ENCODE results near the gene NCOA6.
"Not testable (repeated sequence)": the region's sequence is repeated elsewhere in the genome, so short reads cannot be mapped to it uniquely, and the experiment has no call there.

Gene NCOA6

DNA sequence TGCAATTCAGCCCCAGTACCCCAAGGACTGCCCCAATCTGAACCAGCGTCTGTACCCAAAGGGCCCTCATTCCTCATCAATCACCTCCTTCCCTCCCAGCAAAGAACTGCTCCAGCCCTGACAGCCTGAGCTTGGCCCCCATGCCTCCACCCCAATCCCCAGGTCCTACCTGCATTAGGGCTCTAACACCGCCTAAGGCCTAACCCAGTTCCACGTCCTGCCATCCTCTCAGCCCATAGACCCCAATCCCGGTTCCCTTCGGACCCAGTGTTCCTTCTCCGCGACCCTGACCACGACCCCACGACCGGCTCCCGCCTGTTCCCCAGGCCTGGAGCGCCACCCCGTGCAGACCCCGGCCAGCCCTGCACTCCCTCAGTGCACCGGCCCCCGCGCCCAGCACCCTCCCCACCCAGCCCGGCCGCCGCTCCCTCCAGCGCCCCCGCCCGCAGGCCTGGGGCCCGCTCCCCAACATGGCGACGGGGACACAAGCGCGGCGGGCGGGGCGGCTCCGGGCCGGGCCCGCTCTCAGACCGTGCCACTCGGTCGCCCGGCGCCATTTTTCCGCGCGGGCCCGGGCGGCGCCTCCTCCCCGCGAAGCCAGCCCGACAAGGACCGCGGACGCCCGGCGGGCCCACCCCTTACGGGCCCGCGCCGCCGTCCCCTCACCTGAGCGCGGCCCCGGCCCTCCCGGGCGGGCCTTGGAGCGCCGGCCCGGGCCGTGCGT, 483 bp downstream of the NCOA6 start:
- DNase-seq: peak; percentile 55

DNA sequence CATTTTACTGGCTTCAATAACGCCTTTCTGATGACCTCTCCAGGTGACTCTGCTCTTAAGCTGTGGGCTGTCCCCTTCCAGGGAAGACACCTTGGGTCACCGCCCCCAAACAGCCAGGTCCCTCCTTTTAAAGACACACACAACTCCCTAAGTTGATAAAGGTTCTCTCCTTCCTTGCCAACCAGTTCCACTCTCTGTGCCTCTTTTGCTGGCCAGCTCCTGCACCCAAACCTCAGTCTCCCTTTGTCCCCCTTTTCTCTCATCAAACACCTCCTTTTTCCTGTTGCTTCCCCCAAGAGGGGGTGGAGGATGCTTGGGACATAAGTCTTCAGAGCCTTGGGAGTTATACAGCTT, 1.0 kb downstream of the NCOA6 start:
- peak; percentile 47 for DNase-seq

DNA sequence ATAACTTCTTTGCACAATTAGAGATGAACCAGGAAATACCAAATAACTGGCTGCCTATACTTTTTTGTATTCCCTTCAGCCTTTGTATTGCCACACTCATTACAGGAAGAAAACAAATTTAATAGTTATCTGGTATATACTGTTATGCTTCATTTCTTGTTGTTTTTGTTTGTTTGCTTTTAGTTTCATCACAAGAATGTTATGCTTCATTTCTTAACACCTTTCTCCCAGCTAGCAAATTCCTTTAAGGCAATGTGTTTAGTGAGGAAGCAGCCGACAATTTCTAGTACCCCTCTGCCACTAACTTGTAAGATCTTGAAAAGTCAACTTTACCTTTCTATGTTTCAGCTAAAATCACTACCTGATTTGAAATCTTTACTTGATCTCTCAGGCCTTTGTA, 1.4 kb downstream of the NCOA6 start:
- DNase-seq: no peak

DNA sequence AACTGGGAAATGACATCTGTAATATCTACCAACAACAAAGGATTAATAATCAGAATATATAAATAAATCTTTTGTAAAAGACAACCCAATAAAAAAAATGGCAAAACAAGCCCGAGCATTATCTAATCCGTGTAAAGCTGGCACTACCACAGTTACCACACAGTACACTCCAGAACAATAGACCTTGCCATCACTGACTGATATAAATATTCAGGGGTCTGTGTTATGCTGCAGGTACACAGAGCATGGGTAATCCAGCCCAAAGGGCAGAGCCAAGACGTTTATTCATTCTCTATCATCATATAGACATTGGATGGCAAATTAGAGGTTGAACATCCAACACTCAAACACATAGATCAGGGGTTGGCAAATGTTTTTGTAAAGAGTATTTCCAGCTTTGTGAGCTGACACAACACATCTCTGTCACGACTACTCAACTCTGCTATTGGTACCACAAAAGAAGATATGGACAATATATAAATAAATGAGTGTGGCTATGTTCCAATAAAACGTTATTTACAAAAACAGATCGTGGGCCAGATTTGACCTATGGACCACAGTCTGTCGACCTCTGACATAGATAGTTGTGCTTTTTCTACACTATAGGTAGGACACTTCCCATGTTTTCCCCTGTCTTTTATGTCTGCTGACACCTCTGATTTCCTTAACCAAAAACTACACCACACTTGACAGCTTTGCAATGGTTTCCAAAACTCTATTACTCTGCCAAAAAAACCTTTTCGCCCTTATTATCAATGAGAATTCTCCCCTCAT, 4.5 kb downstream of the NCOA6 start:
- DNase-seq: no peak

DNA sequence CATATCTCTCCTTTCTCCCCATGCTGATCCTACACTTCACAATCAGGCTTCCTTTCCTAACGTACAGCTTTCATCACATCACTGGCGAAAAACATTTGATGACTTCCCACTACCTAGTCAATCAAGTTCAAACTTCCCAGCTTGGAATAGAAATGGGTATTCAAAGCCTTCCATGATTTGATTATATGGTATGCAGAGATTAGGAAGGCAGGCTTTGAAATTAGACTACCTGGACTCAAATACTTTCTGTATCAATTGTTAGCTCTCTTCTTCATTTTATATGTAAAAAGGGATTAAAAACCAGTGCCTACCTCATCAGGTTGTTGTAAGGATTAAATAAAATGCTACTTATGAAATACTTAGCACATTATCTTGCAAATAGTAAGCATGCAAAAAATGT, 7.7 kb downstream of the NCOA6 start:
- DNase-seq: no peak

DNA sequence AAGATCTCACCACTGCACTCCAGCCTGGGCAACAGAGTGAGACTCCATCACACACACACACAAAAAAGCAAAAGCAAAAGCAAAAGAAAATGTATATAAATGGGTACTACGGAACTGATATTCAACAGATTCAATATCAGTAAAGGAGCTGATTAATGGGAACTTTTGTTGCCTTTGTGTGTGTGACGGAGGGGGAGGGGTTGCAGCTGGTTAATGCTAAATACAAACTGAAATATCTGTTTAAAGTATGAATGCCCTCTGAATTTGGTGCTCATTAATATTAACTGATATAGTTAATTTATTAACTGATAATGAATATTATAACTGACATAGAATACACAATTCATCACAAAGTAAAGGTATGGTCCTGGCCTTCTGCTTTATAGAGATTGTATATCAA, 8.4 kb downstream of the NCOA6 start:
- DNase-seq: no peak

DNA sequence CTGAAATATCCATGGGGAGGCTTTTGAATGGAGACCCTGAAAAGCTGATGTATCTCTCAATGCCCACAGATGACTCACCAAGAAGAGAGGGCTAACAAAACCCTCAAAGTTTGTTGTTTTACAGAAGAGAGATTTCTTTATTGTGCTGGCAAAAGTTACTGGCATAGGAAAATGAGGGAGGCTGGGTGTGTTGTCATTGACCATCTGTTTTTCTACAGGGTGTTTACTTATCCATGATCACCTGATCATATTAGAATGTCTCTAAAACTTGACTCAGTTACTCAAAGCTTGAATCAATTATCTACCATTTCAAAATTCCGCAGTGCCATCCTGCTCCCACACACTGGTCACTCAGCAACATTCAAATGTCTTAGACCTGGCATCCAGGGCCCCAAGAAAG, 9.8 kb downstream of the NCOA6 start:
- DNase-seq: no peak

DNA sequence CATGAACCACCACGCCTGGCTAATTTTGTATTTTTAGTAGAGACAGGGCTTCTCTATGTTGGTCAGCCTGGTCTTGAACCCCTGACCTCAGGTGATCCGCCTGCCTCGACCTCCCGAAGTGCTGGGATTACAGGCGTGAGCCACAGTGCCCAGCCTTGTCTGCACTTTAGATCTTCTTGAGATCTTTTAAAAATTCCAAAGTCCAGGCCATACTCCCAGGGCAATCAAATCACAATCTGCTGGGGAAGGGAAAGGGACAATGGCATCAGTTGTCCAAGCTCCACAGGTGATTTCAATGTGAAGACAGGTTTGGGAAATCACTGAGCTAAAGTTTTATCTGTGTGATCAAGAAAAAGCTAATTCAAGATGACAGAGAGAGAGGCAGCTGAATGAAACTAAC, 16.9 kb downstream of the NCOA6 start:
- no peak for DNase-seq

DNA sequence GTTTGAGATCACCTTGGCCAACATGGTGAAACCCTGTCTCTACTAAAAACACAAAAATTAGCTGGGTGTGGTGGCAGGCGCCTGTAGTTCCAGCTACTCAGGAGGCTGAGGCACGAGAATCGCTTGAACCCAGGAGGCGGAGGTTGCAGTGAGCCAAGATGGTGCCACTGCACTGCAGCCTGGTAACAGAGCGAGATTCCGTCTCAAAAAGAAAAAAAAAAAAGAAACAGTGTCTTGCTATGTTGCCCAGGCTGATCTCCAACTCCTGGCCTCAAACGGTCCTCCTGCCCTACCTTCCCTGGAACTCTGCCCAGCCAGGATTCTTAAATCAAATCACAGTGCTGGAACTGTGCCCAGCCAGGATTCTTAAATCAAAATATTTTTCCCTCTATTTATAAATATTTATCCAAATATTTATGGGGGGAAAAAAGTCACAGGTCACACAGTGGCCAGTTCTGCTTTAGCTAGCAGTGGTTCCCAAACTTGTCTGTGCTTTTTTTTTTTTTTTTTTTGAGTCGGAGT, 17.4 kb downstream of the NCOA6 start:
- DNase-seq: not testable (repeated sequence)

DNA sequence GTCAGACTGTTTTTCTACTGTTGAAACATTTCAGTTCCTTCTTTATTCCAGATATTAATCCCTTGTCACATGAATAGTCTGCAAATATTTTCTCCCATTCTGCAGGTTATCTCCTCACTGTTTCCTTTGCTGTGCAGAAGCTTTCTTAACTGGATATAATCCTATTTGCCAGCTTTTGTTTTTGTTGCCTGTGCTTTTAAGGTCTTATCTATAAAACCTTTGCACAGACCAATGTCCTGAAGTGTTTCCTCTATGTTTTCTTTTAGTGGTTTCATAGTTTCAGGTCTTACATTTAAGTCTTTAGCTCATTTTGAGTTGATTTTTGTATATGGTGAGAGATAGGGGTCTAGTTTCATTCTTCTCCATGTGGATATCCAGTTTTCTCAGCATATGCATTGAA, 19.2 kb downstream of the NCOA6 start:
- DNase-seq: no peak

DNA sequence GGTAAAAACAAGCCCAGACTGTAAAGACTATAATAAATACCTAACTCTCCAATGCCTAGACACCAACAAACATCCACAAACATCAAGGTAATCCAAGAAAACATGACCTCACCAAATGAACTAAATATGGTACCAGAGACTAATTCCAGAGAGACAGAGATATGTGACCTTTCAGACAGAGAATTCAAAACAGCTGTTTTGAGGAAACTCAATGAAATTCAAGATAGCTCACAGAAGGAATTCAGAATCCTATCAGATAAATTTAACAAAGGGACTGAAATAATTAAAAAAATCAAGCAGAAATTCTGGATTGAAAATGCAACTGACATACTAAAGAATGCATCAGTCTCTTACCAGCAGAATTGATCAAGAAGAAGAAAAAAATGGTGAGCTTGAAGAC, 26.6 kb downstream of the NCOA6 start:
- no peak for DNase-seq

DNA sequence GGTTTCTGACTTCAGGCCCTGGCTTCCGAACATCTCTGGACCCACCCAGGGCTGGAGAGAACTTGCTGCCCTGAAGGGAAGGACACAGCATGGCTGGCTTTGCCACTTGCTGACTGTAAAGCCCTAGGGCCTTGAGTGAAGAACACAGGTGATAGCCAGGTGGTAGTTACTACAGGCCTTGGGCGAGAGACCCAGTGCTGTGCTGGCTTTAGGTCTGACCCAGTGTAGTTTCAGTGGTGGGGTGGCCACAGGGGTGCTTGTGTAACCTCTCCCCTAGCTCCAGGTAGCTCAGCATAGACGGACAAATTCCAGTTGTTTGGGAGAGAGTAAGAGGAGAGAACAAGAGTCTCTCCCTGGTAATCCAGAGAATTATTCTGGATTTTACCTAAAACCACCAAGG, 27.1 kb downstream of the NCOA6 start:
- no peak for DNase-seq

DNA sequence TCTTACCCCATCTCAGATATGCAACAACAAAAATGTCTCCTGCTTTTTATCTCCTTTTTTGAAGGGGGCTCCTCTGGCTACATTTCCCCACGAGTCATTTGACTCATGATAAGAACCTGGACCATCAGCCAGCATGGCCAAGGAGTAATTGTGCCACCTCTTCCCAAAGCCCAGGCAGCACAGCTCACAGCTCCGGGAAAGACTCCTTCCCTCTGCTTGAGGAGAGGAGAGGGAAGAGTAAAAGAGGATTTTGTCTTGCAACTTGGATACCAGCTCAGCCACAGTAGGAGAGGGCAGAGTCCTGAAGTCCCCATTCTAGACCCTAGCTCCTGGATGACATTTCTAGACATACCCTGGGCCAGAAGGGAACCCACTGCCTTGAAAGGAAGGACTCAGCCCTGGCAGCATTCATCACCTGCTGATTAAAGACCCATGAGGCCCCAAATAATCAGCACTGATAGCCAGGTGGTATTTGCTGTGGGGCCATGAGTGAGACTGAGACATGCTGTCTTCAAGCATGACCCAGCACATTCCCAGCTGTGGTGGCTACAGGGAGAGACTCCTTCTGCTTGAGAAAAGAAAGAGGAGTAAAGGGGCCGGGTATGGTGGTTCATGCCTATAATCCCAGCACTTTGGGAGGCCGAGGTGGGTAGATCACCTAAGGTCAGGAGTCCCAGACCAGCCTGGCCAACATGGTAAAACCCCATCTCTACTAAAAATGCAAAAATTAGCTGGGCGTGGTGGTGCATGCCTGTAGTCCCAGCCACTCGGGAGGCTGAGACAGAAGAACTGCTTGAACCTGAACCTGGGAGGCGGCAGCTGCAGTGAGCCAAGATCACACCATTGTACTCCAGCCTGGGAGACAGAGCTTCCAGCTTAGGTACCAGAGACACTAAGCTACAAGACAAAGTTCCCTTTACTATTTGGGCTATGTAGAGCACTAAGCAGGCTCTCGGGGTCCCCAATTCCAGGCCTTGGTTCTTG, 28.1 kb downstream of the NCOA6 start:
- no peak for DNase-seq

DNA sequence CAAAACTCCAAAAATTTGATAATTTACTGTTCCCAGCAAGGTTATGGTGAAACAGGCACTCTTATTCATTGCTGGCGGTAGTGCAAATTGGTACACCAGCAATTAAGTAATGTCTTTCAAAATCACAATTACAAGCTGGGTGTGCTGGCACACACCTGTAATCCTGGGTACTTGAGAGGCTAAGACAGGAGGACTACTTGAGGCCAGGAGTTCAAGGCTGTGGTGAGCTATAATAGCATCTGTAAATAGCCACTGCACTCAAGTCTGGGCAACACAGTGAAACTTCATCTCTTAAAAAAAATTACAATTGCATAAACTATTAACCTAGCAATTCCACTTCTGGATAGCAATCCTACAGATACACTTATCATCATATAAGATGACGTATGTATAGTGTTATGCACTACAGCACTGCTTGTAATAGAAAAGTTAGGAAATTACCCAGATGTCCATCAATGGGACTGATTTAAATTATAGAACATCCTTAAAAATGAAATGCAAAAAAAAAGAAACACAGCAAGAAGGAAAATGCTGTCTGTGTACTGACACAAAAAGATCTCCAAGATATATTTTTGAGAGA, 31.4 kb downstream of the NCOA6 start:
- no peak for DNase-seq

DNA sequence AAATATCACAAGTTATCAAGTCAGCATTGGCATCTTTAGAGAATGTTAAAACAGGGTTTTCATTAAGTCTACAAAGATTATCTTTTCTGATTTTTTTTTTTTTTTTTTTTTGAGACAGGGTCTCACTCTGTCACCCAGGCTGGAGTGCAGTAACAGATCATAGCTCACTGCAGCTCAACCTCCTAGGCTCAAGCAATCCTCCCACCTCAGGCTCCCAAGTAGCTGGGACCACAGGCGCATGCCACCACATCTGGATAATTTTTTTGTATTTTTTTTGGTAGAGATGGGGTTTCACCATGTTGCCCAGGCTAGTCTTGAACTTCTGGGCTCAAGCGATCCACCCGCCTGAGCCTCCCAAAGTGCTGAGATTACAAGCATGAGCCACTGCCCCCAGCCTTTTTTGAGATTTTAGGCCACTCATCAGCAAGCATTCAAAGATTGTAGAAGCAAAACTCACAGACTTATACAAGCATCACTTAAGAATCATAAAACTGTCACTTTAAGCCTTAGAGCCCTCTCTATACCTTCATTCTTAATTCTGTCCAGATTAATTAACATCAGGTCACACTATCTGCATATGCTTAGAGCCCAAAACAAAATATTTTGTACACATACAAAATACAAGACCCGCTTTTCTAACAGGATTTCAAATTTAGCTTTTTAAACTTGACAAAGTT, 32.6 kb downstream of the NCOA6 start:
- no peak for DNase-seq

DNA sequence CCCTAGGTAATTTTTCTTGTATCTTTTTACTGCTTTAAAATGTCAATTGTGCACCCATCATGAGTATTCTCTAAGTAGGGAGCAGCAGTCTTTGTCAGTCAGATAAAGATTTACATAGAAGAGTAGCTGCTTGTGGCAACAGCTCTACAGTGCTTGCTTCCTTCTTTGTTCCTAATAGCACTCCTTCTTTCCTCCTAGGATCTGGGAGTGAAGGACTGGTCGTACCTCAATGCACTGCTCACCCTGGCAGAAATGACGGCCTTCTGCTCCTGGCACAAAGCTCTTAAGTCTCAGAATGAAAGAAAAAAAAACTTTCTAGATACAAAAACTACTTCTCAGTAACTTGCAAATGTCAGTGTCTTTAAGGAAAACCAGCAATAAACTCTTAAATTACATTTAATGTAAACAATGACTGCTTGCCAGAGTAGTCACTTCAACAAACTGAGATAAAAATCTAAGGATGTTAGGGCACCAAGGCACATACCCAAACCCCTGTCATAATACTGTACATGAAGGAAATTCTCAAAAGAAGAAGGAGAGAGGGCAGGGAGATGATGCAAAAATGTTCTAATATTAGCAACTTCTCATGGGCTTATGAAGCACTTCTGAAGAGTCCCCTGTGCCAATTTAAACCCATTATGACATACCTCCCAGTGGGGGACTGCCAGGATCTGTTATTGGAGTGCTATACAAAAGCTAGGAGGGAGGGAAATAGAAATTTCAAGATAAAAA, 34.0 kb downstream of the NCOA6 start:
- peak; percentile 80 for DNase-seq

DNA sequence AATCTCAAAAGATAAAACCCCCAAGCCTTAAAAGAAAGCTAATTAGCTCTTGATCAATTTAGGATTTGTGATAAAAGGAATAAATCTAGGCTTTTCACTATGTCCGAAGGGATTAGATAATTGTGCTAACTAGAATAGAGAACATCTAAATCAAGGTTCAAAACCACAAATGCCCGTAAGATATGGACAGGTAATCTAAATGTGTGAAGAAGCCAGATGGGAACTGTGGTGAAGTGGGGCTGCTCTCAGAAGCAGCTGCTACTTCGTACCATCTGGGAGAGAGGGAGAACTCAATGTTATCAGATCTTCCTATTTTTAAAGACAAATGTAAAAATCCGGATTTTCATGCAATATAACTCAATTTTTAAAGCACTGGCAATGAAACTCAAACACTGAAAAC, 44.2 kb downstream of the NCOA6 start:
- DNase-seq: no peak

DNA sequence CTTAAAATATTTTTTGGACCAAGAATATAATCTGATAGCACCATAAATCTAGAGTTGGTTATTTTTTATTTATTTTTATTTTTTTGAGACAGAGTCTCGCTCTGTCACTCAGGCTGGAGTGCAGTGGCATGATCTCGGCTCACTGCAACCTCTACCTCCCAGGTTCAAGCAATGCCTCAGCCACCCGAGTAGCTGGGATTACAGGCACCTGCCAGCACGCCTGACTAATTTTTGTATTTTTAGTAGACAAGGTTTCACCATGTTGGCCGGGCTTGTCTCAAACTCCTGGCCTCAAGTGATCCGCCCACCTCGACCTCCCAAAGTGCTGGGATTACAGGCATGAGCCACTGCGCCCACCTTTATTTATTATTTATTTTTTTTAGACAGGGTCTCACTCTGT, 45.2 kb downstream of the NCOA6 start:
- DNase-seq: not testable (repeated sequence)

DNA sequence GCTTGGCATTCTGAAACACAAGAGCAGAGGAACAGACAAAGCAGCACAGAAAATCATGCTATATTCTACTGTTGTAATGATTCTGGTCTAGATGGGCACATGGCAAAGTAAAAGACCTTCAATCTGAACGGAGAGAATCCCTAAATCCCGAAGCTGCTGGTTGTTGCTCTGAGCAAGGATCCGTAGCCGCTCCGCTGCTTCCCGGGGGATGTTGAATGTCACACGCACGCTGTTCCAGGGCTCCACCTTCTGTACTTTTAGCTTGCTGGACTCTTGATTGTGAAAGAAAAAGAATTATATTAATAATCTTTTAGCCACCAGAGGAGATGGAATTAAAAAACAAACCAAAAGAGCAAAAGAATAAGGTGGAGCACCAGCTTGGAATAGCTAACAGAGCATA, 49.3 kb downstream of the NCOA6 start:
- no peak for DNase-seq

DNA sequence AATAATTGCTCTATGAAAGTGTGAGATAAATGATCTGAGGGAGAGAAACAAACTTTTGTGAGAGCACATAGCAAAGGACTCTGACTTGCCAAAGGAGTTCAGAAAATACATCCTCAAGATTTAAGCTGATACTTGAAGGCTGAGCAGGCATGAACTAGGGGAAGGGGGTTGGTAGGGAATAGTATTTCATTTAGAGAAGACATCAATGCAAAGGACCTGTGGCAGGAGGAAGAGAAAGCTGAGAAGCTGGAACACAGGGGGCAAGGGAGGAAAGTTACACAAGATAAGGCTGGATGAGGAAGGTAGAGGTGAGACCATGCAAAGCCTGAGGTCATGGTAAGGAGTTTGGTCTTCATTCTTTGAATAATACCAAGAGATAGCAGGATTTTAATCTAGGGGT, 50.6 kb downstream of the NCOA6 start:
- DNase-seq: no peak

DNA sequence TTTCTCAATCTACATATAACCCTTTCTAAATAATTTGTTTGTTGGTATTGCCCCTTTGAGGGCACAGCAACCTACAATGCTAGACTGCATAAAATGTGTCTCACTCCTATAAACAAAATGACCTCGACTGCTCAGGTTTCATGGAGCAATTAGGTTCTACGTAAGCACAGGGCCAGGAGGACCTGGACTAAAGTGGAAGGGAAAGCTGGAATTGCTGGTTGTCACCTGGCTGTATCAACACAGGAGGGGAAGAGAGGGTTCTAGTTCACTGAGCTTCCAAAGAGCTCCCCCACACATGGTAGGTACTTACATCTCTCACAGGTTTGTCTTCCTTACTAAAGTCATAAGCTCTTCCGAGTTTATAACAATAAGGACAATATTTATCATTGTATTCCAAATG, 51.0 kb downstream of the NCOA6 start:
- DNase-seq: no peak

DNA sequence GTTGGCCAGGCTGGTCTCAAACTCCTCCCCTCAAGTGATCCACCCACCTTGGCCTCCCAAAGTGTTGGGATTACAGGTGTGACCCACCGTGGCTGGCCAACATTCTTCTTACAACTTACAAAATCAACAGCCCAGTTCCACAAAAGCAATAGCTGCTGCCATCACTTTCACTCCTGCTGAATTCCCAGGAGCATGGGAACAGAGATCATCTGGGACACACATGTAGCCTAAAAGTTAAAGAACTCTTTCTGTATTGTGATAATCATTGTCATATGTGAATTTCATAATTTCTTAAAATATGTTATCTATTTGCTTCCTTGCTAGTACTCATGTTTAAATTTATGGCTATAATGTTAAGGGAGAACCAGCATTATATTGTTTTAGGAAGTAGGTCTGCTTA, 51.7 kb downstream of the NCOA6 start:
- DNase-seq: no peak

Data from fibroblast of skin of right biceps (primary cell).